ENCODE data around the gene NEGR1. TPM values are rescaled to one million over a fixed set of nuclear protein-coding genes. Genes with fewer than 3 reads are reported as not detected.

The NEGR1 gene
- total and polyA plus RNA-seq, 2 experiments from 2014 or later = 0.57 to 0.94 TPM

DNA sequence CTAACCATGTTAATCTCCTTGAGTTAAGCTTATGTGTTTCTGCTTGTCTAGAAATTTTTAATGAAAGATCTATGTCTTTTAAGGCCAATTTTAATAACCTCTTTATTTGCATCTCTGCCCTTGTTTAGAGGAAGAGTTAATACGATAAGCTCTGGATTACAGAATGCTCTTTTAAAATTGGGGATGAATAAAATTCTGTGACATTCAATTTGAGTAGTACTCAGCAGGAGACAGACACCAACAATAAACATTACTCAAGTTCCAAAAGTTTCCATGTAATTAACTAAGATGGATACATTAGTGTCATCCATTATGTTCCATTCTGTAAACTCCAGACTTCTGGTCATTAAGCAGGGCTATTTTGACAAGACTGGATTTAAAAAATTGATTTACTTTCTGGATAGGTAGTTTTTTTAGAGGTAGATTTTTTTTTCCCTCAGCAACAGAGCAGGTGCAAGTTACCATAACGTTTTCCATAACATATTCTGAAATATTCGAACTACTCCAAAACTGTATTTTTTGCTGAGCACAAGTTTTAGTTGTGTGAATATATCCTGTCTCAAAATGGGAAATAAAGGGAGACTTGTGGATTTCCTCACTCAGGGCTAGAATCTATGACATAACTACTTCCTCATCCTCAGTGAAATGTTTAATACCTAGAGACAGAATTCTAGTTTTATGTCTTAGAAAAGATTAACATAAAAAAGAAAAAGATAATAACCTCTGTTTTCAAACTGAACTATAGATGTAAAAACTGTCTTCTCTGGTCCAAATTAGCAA is 221.7 kb downstream of the NEGR1 start (continued):
- TF ChIP-seq, protein P1, sequence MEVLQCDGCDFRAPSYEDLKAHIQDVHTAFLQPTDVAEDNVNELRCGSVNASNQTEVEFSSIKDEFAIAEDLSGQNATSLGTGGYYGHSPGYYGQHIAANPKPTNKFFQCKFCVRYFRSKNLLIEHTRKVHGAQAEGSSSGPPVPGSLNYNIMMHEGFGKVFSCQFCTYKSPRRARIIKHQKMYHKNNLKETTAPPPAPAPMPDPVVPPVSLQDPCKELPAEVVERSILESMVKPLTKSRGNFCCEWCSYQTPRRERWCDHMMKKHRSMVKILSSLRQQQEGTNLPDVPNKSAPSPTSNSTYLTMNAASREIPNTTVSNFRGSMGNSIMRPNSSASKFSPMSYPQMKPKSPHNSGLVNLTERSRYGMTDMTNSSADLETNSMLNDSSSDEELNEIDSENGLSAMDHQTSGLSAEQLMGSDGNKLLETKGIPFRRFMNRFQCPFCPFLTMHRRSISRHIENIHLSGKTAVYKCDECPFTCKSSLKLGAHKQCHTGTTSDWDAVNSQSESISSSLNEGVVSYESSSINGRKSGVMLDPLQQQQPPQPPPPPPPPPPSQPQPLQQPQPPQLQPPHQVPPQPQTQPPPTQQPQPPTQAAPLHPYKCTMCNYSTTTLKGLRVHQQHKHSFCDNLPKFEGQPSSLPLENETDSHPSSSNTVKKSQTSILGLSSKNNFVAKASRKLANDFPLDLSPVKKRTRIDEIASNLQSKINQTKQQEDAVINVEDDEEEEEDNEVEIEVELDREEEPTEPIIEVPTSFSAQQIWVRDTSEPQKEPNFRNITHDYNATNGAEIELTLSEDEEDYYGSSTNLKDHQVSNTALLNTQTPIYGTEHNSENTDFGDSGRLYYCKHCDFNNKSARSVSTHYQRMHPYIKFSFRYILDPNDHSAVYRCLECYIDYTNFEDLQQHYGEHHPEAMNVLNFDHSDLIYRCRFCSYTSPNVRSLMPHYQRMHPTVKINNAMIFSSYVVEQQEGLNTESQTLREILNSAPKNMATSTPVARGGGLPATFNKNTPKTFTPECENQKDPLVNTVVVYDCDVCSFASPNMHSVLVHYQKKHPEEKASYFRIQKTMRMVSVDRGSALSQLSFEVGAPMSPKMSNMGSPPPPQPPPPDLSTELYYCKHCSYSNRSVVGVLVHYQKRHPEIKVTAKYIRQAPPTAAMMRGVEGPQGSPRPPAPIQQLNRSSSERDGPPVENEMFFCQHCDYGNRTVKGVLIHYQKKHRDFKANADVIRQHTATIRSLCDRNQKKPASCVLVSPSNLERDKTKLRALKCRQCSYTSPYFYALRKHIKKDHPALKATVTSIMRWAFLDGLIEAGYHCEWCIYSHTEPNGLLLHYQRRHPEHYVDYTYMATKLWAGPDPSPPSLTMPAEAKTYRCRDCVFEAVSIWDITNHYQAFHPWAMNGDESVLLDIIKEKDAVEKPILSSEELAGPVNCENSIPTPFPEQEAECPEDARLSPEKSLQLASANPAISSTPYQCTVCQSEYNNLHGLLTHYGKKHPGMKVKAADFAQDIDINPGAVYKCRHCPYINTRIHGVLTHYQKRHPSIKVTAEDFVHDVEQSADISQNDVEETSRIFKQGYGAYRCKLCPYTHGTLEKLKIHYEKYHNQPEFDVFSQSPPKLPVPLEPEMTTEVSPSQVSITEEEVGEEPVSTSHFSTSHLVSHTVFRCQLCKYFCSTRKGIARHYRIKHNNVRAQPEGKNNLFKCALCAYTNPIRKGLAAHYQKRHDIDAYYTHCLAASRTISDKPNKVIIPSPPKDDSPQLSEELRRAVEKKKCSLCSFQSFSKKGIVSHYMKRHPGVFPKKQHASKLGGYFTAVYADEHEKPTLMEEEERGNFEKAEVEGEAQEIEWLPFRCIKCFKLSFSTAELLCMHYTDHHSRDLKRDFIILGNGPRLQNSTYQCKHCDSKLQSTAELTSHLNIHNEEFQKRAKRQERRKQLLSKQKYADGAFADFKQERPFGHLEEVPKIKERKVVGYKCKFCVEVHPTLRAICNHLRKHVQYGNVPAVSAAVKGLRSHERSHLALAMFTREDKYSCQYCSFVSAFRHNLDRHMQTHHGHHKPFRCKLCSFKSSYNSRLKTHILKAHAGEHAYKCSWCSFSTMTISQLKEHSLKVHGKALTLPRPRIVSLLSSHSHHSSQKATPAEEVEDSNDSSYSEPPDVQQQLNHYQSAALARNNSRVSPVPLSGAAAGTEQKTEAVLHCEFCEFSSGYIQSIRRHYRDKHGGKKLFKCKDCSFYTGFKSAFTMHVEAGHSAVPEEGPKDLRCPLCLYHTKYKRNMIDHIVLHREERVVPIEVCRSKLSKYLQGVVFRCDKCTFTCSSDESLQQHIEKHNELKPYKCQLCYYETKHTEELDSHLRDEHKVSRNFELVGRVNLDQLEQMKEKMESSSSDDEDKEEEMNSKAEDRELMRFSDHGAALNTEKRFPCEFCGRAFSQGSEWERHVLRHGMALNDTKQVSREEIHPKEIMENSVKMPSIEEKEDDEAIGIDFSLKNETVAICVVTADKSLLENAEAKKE (CRISPR knock-in tag; IDR thresholded peaks at IDR 0.05) = no peak
- TF ChIP-seq JUNB (IDR thresholded peaks at IDR 0.05; ENCODE audit: unreplicated experiment) = no peak
- no peak for TF ChIP-seq POLR2AphosphoS5 (IDR thresholded peaks at IDR 0.05; ENCODE audit: low read depth)
- TF ChIP-seq CREB1 (CRISPR knock-in tag; IDR thresholded peaks at IDR 0.05; ENCODE audit: low read depth) = no peak
- no peak for TF ChIP-seq EZH2 (IDR thresholded peaks at IDR 0.05; ENCODE audit: low read depth, unreplicated experiment)
- TF ChIP-seq, protein P2, sequence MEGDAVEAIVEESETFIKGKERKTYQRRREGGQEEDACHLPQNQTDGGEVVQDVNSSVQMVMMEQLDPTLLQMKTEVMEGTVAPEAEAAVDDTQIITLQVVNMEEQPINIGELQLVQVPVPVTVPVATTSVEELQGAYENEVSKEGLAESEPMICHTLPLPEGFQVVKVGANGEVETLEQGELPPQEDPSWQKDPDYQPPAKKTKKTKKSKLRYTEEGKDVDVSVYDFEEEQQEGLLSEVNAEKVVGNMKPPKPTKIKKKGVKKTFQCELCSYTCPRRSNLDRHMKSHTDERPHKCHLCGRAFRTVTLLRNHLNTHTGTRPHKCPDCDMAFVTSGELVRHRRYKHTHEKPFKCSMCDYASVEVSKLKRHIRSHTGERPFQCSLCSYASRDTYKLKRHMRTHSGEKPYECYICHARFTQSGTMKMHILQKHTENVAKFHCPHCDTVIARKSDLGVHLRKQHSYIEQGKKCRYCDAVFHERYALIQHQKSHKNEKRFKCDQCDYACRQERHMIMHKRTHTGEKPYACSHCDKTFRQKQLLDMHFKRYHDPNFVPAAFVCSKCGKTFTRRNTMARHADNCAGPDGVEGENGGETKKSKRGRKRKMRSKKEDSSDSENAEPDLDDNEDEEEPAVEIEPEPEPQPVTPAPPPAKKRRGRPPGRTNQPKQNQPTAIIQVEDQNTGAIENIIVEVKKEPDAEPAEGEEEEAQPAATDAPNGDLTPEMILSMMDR (conservative IDR thresholded peaks at IDR 0.05; ENCODE audit: low read depth in 2 of 2) = no peak
- TF ChIP-seq ZNF331 (CRISPR knock-in tag; IDR thresholded peaks at IDR 0.05; ENCODE audit: low read depth) = no peak

All from GM23338 (cell line).